GM21825 (cell line): Measurements from ENCODE around the gene TMEM219.
"Not testable (repeated sequence)": the region's sequence is repeated elsewhere in the genome, so short reads cannot be mapped to it uniquely, and the experiment has no call there.

ENCODE experiments used
- ATAC-seq: cut with Tn5 transposase; IDR thresholded peaks from one replicate; pipeline ENCODE4 v1.9.1; 2021; ENCODE audit warnings: mild to moderate bottlenecking, moderate library complexity; ENCODE audit not compliant: unreplicated experiment

The TMEM219 gene

GRCh38 chr16:29950806-29951461 lies 10.9 kb upstream of the TMEM219 start:
- no peak for ATAC-seq

DNA sequence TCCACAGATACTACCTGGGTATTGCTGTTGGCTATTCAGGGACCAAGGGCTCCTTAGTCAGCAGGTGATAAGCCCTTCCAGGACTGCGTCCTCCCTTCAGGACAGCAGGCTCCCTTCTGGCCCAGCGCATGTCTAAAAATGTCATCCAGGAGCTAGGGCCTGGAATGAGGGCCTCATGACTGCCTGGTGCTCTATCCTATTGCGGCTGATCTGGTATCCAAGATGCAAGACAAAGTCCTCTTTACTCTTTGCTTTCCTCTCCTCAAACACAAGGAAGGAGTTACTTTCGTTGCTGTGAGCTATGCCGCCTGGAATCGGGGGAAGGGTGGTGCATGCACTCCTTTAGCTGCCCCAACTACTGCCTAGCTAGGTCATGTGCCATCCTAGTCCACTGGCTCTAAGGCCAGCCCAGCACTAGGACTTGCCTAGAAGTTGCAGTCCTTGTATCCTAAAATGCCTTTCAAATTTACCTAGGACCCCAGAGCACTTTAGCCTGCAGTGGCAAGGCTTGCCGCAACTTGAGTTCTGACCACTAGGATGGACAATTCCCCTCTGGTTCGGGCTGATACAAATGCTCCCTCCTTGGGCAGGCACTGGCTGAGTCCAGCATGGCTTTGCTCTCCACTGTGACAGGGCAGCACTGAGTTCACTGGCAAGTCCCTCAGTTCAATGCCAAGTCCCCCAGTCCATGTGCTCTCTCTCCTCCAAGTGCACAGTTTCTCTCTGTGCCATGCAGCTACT lies 10.1 kb upstream of the TMEM219 start:
- no peak for ATAC-seq

- ATAC-seq, result no peak
Observed at GRCh38 chr16:29958756-29959155, 3.1 kb upstream of the TMEM219 start.

DNA sequence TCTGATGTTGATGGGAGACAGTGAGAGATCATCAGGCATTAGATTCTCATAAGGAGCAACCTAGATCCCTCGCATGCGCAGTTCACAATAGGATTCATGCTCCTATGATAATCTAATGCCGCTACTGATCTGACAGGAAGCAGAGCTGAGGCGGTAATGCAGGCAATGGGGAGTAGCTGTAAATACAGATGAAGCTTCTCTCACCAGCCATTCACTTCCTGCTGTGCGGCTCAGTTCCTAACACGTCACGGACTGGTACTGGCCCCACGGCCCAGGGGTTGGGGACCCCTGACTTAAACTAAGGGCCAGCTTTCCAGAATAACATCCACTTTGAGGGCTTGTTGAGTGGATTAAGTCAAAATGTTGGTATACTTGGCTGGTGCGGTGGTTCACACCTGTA lies 2.6 kb upstream of the TMEM219 start:
- no peak for ATAC-seq

GRCh38 chr16:29959821-29960220 lies 2.1 kb upstream of the TMEM219 start:
- ATAC-seq, result not testable (repeated sequence)

- no peak for ATAC-seq
Observed at GRCh38 chr16:29961127-29961478, 776 bp upstream of the TMEM219 start.

DNA sequence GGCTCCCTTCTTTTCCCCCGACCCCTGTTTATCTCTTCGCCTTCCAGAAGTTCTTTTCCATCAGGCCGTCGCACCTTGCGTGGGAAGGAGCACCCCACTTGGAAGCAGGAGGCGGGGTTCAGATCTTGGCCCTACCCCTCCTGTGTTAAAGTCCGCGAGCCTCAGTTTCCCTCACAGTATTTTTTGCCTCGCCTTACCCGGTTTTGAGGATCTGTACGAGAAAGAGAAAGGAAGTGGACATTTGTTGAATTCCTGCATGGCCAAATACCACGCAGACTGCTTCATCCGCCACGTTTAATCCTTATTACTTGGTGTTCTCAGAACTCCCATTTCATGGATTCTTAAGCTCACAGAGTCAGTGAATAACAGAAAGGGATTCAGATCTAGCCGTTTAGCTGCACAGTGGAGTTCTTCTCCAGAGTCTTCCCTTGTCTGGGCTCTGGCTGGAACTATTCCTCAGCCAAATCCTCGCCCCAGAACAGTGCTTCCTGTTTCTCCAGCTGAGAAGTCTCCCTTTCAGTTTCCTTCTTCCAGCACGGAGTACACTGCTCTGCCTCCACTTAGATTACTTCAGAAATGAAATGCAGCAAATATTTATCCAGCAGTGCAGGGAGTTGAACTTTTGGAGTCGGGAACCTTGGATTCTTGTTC lies 590 bp downstream of the TMEM219 start:
- ATAC-seq, result no peak

GRCh38 chr16:29963021-29963743 lies 1.3 kb downstream of the TMEM219 start:
- no peak for ATAC-seq

- ATAC-seq, result no peak
Observed at GRCh38 chr16:29968205-29968604, 6.3 kb downstream of the TMEM219 start.

DNA sequence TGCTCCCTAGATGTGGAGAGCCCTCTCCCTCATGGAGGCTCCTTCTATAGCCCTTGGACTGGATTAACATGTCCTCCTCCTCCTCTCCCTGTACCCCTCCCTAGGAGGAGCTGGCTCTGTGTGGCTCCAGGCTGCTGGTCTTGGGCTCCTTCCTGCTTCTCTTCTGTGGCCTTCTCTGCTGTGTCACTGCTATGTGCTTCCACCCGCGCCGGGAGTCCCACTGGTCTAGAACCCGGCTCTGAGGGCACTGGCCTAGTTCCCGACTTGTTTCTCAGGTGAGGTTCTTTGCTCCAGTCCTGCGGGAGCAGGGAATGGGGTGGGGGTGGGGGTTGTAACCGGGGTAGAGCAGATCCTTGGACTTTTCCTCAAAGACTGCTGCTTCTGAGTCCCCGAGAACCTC lies 9.4 kb downstream of the TMEM219 start:
- ATAC-seq, result no peak

DNA sequence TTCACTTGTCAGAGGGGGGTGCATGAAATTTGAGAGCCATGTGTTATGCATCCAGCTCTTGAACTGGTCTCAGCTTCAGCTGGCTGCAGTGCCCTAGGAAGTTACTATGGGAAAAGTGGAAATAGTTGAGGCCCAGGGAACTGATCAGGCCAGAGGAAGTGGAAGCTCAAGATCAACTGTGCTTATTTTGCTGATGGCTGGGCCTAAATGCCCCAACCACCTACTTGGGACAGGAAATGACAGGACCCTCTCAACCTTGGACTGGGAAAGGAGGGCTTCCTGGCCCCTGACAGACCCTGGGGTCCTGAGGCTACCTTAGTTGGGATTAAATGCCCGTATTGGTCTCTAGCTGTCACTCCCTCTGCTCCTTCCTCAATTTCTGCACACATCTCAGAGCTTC lies 10.6 kb downstream of the TMEM219 start:
- no peak for ATAC-seq

- ATAC-seq, result no peak
Observed at GRCh38 chr16:29972992-29973383, 11.1 kb downstream of the TMEM219 start.

DNA sequence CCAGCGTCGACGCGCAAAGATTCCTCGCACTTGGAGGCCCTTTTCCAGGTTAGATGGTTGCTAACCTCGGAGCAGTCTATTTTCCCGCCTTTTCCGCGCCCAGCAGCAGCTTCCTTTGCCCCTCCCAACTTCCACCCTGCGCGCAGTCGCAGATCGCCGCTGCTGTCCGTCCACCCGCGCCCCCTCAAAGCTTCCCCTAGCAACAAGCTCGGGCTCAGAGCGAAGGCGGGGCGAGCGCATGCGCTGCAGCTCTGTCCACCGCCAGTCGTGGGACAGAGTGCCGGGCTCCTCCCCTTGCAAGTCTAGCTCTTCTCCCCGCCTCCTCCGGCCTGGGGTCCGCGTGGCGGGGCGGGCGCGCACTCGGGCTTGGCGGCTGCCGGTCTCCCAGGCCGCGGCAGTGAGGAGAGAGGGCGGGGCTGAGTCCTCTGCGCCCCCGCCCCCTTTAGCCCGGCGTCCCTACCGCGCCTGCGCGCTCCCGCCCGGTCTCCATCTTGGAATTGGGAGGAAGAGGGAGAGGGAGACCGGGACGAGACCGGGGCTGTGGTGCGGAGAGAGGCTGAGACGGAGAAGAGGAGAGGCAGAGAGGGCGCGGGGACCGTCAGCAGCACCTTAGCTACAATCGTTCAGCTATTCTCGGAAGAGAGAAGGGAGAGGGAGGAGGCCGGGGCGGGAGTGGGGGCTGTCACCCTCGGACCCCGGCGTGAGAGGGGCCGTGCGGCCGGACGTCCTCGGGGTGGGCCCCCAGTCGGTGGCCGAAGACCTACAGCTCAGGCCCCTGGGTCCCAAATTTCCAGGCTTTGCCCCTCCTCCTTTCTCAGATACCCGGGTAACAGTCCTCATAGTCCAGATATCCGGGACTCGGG lies 11.7 kb downstream of the TMEM219 start, which contains the start of gene TAOK2:
TAOK2 (plus strand) TSS at position 485 of the 863 bp plus-strand sequence. CDS start 3,905 bp downstream, outside the sequence.
- peak; percentile 92 for ATAC-seq

DNA sequence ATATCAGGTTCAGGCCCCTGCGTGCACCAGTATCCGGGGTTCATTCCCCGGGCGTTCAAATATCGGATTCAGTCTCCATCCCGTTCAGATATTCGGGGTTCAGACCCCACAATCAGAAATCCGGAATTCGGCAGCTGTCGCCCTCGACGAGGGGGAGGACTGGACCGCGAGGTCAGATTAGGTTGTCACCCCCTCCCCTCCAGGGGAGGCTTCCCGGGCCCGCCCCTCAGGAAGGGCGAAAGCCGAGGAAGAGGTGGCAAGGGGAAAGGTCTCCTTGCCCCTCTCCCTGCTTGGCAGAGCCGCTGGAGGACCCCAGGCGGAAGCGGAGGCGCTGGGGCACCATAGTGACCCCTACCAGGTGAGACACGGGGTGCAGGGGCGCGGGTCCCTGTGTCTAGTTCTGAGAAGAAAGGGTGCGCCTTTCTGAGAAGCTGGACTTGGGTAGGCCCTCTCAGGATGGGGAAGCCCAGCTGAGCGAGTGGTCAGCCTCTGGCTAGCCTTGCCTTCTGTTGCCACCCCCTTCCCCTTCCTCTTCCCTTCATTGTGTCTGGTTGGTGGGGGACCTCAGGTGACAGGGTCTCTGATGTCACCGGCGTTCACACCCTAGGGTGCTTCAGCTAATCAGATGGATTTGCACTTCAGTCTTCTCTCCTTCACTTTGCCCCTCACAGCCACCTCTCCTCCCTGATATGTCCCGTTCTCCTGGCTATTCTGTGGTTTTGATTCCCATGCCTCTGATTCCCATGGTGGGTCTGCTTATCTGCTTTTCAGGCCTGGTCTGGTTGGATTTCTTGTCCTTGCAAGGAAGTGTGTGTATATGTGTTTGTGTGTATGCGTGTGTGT lies 12.6 kb downstream of the TMEM219 start:
- ATAC-seq, result no peak

DNA sequence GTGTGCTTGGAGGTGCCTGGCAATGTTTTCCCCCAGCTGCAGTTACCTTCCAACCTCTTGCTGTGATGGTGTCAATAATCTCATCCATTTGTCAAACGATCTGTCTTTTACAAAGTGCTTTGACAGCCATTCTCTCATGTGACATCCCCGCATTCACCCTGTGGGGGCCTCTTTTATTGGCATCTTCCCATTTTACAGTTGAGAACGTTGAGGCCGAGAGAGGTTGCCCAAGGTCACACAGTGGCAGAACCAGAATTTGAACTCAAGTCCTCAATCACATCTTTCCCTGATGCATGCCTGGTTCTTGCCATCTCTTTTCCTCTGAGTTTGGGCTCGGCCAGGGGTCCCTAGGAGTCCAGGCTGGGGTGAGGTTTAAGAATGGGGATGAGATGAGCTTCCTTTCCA lies 13.3 kb downstream of the TMEM219 start:
- no peak for ATAC-seq

DNA sequence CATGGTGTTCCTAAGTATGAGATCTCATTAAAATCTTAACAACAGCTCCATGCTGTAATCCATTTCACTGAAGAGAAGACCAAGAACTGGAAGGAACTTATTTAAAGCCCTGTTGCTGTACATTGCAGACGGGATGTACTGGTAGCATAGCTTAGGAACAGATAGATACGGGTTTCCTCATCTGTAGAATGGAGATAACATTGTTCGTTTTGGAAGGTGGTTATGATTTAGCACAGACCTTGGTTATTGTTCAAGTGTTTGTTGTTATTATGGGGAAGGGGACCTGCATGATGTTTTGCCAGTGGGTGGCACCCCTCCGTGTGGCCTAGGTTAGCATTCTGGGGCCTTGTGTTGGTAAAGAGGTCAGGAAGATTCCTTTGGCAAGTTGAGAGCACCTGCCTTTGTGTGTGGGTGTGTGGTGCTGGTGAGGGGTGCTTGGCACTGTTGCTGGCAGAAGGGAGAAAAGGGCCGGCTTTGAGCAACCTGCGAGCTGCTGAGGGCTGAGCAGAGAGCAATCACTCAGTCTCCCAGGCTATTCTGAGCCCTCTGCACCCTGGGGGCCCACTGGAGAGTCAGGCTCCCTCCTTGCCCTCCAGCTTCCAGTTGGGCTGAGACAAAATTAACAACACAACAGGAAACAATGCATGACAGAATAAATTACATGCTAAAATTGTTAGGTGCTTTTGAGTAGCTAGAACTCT lies 14.1 kb downstream of the TMEM219 start:
- no peak for ATAC-seq

GRCh38 chr16:29977063-29977825 lies 15.4 kb downstream of the TMEM219 start:
- ATAC-seq, result no peak

GRCh38 chr16:29978081-29978480 lies 16.2 kb downstream of the TMEM219 start:
- no peak for ATAC-seq
